ENCODE measurements around the gene ASTE1. TPM values are rescaled to one million over a fixed set of nuclear protein-coding genes. Genes with fewer than 3 reads are reported as not detected.

The ASTE1 gene
- total RNA-seq, 1 donor from 2014 or later: 3.7 TPM

GRCh38 chr3:130997289-130997688 is 29.3 kb downstream of the ASTE1 start:
- intact Hi-C loops (cut with DNase I): no loop called here
- TF ChIP-seq POLR2AphosphoS5 (IDR thresholded peaks at IDR 0.05; ENCODE audit: insufficient read depth in 1 of 2, low read depth in 1 of 2): no peak
- no peak for TF ChIP-seq POLR2A (IDR thresholded peaks at IDR 0.05)
- TF ChIP-seq, protein P1, sequence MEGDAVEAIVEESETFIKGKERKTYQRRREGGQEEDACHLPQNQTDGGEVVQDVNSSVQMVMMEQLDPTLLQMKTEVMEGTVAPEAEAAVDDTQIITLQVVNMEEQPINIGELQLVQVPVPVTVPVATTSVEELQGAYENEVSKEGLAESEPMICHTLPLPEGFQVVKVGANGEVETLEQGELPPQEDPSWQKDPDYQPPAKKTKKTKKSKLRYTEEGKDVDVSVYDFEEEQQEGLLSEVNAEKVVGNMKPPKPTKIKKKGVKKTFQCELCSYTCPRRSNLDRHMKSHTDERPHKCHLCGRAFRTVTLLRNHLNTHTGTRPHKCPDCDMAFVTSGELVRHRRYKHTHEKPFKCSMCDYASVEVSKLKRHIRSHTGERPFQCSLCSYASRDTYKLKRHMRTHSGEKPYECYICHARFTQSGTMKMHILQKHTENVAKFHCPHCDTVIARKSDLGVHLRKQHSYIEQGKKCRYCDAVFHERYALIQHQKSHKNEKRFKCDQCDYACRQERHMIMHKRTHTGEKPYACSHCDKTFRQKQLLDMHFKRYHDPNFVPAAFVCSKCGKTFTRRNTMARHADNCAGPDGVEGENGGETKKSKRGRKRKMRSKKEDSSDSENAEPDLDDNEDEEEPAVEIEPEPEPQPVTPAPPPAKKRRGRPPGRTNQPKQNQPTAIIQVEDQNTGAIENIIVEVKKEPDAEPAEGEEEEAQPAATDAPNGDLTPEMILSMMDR (IDR thresholded peaks at IDR 0.05): no peak
- no peak overlapping the region for H3K27ac ChIP-seq

DNA sequence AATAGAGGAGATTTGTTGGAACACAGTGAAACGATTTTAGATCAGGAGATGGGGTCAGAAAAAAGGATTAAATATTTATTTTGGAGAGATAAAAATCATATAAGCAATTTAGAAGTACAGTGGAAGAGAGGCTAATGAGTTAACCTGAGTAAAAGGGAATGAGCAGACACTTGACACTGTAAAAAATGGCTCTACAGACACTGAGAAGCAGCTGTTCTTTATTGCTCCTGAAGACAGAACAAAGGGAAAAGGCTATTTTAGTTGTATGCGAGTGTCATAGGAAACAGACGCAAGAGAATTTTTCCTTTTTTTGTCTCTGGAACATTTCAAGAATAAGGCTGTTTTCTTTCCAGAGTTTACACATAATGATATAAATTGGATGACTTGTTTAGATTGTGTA is 34.3 kb downstream of the ASTE1 start:
- no peak overlapping the region for H3K27ac ChIP-seq
- no peaks in the 10 kb centered on the region for H3K9me3 ChIP-seq
- no peak overlapping the region for H3K4me3 ChIP-seq
- intact Hi-C loops (cut with DNase I): no loop called here
- no peaks in the 10 kb centered on the region for H3K27me3 ChIP-seq
- no peaks in the 10 kb centered on the region for H3K4me1 ChIP-seq
- DNase-seq (ENCODE audit: extremely low spot score in 2 of 2): no peak
- H3K36me3 ChIP-seq: peaks cover 0 to 16% of the 10 kb centered on the region in 2 donors
- TF ChIP-seq POLR2A (IDR thresholded peaks at IDR 0.05): no peak
- TF ChIP-seq, protein P1 (IDR thresholded peaks at IDR 0.05): no peak
- TF ChIP-seq POLR2AphosphoS5 (IDR thresholded peaks at IDR 0.05; ENCODE audit: insufficient read depth in 1 of 2, low read depth in 1 of 2): no peak

More at GRCh38 chr3:130997289-130997688, 29.3 kb downstream of the ASTE1 start:
- no peaks in the 10 kb centered on the region for H3K27me3 ChIP-seq
- H3K36me3 ChIP-seq: peaks cover 4 to 16% of the 10 kb centered on the region in 2 donors
- no peaks in the 10 kb centered on the region for H3K4me1 ChIP-seq
- no peaks in the 10 kb centered on the region for H3K9me3 ChIP-seq
- no peak overlapping the region for H3K4me3 ChIP-seq
- no peak for DNase-seq (ENCODE audit: extremely low spot score in 2 of 2)

DNA sequence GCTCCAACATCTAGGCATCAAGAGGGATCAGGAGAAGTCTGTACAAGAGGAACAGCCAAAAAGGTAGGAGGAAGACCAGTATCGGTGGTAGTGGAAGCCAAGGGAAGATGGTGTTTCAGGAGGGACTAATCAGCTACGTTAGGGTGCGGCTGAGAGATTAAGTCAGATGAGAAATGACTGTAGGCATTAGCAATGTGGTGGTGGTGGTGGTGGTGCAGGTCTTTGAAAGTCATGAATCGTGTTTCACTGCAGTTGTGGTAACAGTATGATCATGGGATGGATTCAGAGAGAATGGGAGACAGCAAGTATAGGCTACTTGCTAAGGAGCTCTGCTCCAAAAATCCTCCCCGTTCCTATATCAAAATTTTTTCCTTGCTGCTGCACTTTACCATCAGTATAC is 35.5 kb downstream of the ASTE1 start:
- Histone ChIP-seq H3K27me3 (no peaks in the 10 kb centered on the region), H3K9me3 (no peaks in the 10 kb centered on the region), H3K27ac (no peak overlapping the region), H3K4me1 (no peaks in the 10 kb centered on the region), H3K36me3 (peaks cover 0 to 16% of the 10 kb centered on the region in 2 donors), H3K4me3 (no peak overlapping the region)
- TF ChIP-seq POLR2AphosphoS5 (IDR thresholded peaks at IDR 0.05; ENCODE audit: insufficient read depth in 1 of 2, low read depth in 1 of 2) (no peak), POLR2A (IDR thresholded peaks at IDR 0.05) (no peak)
- TF ChIP-seq, protein P1 (IDR thresholded peaks at IDR 0.05): no peak
- DNase-seq (ENCODE audit: extremely low spot score in 2 of 2): no peak
- intact Hi-C loops (cut with DNase I): no loop called here

- TF ChIP-seq, protein P1 (IDR thresholded peaks at IDR 0.05): no peak
- no peak for TF ChIP-seq POLR2AphosphoS5 (IDR thresholded peaks at IDR 0.05; ENCODE audit: insufficient read depth in 1 of 2, low read depth in 1 of 2)
- no peak for TF ChIP-seq POLR2A (IDR thresholded peaks at IDR 0.05)
- no peak overlapping the region for H3K27ac ChIP-seq
- DNase-seq (ENCODE audit: extremely low spot score in 2 of 2): no peak
- peaks cover 0 to 16% of the 10 kb centered on the region in 2 donors for H3K36me3 ChIP-seq
- H3K4me3 ChIP-seq: no peak overlapping the region
- H3K9me3 ChIP-seq: no peaks in the 10 kb centered on the region
- intact Hi-C loops (cut with DNase I): no loop called here
- no peaks in the 10 kb centered on the region for H3K4me1 ChIP-seq
- H3K27me3 ChIP-seq: no peaks in the 10 kb centered on the region
These were observed 36.3 kb downstream of the ASTE1 start for GRCh38 chr3:130990282-130990681.

DNA sequence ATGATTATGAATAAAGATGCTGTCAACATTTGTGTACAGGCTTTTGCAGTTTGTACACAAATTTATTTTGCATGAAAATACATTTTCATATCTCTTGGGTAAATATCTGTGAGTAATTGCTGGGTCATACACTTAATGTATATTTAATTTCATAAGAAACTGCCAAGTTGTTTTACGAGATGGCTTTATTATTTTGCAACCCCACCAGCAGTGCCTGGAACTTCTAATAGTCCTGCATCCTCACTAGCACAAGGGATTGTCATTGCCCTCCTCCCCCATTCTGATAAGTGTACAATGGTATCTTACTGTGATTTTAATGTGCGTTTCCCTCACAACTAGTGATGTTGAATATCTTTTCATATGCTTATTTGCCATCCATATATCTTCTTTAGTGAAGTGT is 45.2 kb downstream of the ASTE1 start:
- Histone ChIP-seq H3K4me3 (no peak overlapping the region), H3K27ac (no peak overlapping the region), H3K36me3 (no peaks in the 10 kb centered on the region), H3K27me3 (no peaks in the 10 kb centered on the region), H3K9me3 (no peaks in the 10 kb centered on the region), H3K4me1 (no peaks in the 10 kb centered on the region)
- intact Hi-C loops (cut with DNase I): no loop called here
- TF ChIP-seq, protein P1 (IDR thresholded peaks at IDR 0.05): no peak
- TF ChIP-seq POLR2A (IDR thresholded peaks at IDR 0.05) (no peak), POLR2AphosphoS5 (IDR thresholded peaks at IDR 0.05; ENCODE audit: insufficient read depth in 1 of 2, low read depth in 1 of 2) (no peak)
- no peak for DNase-seq (ENCODE audit: extremely low spot score in 2 of 2)

Data from vagina (tissue), 2 donors.